Activated CD4-positive, alpha-beta T cell treated with anti-CD3 and anti-CD28 coated beads, Interleukin-2, amount 50 U/mL, for 16 hours (primary cell): Measurements from ENCODE around the gene SLC19A1.
"Not testable (repeated sequence)": the region's sequence is repeated elsewhere in the genome, so short reads cannot be mapped to it uniquely, and the experiment has no call there.

ENCODE experiments used
- DNase-seq: peaks from one replicate; pipeline ENCODE4 v3.0.0-alpha.2; 2020

The SLC19A1 gene

GRCh38 chr21:45531393-45532215 lies 10.6 kb downstream of the SLC19A1 start:
- no peak for DNase-seq

GRCh38 chr21:45531114-45531392 lies 11.2 kb downstream of the SLC19A1 start:
- not testable (repeated sequence) for DNase-seq

DNA sequence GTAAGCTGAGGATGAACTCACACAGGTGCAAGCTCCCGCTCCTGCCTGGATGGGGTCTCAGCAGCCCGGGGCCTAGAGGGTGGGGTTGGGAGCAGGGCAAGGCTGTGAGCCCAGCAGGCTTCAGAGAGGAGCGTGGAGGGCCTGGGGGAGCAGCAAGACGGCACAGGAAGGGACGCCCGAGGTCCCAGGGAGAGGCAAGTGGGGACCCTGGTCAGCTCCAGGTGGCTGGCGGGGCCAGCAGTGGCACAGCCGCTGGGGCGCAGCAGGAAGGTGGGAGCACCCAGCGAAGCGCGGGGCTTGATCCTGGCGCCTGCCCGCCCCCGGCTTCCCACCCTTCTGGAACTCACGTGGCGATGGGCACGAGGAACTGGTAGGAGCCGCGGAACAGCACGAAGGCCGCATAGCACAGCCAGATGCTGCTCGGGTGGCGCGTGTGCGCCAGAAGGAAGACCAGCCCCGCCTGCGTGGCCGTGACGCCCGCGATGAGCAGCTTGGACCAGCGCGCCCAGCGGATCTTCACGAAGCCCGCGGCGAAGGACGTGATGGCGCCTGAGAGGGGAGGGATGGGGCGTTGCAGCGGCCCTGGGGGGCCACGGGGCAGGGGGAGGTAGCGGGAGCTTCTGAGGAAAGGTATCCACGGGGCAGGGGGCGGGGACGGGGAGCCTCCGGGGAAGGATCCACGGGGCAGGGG lies 11.7 kb downstream of the SLC19A1 start:
- DNase-seq, result no peak

GRCh38 chr21:45529785-45530422 lies 12.3 kb downstream of the SLC19A1 start:
- DNase-seq, result no peak

DNA sequence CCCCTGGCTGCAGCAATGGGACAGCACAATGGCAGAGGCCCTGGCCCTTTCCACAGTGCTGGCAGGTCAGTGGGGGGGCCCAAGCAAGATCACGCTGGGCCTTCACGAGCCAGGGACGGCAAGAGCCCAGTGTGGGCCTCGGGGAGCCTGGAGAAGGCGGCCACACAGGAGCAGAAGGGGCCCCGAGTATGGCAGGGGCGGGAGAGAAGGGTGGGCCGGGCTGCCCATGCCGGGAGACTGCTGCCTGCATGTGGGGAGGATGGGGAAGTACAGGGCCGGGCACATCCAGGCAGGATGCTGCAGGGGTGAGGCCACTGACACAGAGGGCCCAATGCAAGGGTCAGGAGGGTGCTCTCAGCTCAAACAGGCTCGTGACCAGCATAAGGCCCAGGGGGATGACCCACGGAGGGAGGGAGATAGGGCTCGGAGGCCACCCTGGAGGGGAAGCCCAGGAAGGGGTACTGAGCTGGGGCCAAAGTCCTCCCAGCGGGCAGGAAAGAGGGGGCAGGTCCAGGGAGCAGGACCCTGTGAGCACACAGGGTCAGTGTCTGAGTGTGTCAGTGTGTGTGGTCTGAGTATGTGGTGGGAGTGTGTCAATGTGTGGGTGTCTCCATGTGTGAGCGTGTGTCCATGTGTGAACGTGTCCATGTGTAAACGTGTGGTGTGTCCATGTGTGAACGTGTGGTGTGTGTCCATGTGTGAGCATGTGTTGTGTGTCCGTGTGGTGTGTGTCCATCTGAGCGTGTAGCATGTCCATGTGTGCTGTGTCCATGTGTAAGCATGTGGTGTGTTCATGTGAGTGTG lies 13.1 kb downstream of the SLC19A1 start:
- DNase-seq, result no peak

GRCh38 chr21:45528028-45528705 lies 14.1 kb downstream of the SLC19A1 start:
- no peak for DNase-seq

DNA sequence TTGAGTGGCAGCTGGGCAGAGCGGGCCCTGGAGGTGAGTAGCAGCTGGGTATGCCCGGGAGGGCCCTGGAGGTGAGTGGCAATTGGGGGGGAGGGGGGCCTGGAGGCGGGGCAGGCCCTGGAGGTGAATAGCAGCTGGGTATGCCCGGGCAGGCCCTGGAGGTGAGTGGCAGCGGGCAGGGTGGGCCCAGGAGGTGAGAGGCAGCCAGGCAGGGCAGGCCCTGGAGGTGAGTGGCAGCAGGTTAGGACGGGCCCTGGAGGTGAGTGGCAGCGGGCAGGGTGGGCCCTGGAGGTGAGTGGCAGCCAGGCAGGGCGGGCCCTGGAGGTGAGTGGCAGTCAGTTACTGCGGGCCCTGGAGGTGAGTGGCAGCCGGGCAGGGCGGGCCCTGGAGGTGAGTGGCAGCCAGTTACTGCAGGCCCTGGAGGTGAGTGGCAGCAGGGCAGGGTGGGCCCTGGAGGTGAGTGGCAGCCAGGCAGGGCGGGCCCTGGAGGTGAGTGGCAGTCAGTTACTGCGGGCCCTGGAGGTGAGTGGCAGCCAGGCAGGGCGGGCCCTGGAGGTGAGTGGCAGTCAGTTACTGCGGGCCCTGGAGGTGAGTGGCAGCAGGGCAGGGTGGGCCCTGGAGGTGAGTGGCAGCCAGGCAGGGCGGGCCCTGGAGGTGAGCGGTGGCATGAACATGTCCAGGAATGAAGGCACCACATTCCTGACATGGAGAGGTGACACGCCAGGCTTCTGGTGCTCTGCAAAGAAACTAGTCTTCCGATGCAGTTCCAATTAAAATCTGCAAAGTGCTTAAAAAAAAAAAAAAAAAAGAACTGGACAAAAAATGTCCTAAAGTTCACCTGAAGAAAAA lies 14.9 kb downstream of the SLC19A1 start:
- DNase-seq, result not testable (repeated sequence)

DNA sequence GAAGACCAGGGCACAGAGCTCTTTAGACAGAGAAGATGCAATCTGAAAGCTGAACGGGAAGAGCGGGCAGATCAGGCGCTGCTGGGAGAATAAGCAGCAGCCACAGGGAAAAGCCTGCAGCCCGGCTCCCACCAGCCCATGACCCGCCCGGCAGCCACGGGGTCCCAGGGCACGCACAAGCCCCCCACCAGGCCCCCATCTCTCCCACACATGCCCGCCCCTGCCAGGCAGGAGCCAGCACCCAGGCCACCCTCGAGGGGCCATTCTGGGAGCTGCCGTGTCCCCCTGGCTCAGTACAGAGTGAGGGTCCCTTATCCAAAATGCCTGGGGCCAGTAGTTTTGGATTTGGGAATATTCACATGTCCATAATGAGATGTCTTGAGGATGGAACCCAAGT lies 16.3 kb downstream of the SLC19A1 start:
- no peak for DNase-seq

GRCh38 chr21:45525153-45525909 lies 16.9 kb downstream of the SLC19A1 start:
- no peak for DNase-seq

DNA sequence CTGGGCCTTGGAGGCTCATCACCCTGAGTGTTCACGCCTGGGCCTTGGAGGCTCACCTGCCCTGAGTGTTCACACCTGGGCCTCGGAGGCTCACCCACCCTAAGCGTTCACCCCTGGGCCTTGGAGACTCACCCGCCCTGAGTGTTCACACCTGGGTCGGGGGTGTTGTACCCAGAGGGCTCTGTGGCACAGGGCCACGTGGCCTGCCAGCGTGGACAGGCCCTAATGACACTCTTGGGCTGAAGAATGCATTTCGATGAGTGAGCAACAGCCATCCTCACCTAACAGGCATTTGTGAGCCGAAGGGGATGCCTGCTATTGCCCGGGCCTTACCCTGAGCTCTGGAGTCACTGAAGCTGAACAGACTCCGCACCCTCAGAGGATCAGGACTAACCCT lies 17.5 kb downstream of the SLC19A1 start:
- no peak for DNase-seq

DNA sequence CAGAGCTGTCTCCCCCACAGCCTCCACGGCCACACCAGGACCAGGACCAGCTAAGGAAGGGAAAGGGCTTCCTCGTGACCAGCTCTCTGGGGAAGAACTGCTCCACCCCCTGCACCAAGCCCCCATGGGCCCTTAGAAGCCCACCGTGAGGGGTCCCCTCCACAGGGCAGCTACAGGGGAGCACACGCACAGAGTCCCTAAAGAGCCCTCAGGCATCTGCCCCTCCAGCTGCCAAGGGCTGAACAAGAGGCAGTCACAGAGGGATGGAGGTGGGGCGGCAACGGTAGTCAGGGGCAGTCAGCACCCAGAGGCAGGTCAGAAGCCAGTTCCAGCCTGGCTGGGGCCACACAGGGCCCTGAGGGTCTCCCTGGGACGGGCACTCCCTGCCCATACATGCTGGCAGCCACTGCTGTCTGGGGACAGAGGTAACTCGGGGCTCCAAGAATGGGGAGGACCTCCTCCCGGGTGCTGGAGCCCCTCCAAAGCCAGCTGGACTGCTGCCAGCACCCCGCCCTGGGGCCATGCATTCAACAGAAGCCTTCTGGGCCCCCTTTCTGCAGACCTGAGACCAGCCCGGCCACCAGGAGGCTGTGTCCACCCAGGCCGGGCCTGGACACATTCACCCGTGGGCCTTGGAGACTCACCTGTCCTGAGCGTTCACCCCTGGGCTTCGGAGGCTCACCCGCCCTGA lies 18.7 kb downstream of the SLC19A1 start:
- DNase-seq, result no peak

DNA sequence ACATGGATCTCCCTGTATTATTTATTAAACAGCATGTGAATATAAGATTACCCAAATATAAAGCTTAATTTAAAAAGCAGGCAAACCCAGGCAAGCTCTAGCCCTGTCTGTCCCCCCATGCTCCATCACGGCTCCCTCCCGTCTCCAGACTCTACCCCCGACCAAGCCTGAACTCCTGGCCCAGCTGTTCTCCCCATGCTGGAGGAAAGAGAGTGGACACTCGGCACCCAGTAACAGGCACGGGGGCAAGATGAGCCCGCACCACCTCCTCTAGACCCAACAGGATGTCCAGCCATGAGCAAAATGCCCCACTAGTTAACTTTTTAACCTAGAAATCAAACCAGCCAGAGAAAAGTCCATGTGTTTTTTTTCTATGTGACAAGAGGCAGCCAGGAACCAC lies 19.3 kb downstream of the SLC19A1 start:
- no peak for DNase-seq

DNA sequence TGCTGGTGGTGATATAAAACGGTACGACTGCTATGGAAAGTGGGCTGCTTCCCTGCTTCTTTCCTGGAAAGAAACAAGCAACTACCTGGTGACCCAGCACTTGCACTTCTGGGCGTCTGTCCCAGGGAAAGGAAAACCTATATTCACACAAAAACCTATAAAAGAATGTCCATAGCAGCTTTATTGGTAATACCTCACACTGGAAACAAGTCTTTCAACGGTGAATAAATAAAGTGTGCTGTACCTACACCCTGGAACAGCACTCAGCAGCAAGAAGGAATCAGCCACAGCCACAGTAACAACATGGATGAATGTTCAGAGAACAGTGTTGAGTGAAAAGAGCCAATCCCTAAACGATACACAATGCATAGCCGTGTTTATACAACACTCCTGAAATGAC lies 19.9 kb downstream of the SLC19A1 start:
- no peak for DNase-seq

- DNase-seq, result no peak
Observed at GRCh38 chr21:45521241-45521640, 21.0 kb downstream of the SLC19A1 start.

GRCh38 chr21:45519182-45519581 lies 23.1 kb downstream of the SLC19A1 start:
- DNase-seq, result no peak

DNA sequence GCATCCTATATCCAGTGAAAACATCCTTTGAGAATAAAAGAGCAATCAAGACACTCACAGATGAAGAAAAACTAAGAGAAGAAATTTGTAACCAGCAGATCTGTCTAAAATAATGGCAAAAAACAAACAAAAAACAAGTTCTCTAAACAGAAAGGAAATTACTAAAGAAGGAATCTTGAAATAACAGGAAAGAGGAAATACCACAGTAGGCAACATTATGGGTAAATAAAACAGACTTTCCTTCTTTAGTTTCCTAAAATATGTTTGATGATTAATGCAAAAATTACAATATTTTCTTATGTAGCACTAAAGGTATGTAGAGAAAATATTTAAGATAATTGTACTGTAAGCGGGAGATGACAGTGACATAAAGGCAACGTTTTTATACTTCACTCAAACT lies 23.5 kb downstream of the SLC19A1 start:
- DNase-seq, result no peak

DNA sequence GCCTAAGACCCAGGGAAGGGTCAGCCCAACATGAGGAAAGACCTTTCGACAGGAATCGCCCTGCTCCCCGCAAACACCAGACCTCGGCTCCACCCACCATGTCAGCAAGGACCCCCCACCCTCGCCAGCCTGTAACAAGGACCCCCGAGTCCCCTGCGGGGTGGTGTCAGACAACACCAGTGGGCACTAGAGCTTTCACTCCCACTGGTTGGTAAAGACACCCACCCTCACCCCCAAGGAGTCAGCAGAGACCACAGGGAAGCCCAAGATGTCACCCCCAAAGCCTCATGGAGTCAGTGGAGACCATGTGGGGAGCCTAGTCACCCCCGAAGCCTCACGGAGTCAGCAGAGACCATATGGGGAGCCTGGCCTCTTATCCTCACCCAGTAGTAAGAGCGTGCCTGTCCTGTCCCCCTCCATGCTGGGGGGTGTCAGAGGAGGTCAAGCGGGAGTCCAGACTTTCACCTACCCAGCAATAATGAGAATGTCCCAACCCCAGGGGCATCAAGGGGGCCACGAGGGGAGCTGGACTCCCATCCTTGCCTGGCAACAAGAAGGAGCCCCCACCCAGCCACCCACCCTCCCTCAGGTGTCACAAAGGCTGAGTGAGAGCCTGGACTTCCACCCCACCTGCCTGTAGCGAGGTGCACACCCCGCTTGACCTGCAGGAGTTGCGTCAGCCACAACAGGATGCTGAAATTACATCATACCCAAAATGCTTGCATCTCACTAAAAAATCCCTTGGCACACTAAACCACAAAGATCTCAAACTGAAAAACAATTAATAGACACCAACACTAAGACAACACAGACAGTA lies 24.8 kb downstream of the SLC19A1 start:
- DNase-seq, result peak; percentile 84

DNA sequence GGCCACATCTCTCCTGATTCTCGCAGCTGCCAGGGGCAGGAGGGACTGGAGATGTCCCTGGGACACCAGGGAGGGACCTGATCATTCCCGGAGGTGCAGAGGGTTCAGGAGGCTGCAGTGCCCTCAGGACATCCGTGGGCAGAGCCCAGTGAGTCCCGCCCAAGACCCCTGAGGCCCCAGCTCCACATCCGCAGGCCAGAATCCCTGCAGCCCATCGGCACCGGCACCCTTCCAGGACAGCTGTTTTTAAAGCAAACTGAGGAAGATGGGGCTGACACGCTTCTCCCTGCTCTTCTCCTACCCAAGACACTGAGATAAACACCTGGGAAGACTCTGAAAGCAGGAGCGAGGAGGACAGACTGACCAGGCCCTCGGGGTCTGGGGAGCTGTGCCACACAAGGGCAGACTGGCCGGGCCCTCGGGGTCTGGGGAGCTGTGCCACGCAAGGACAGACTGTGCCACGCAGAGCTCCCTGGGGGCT lies 25.5 kb downstream of the SLC19A1 start:
- DNase-seq, result no peak

DNA sequence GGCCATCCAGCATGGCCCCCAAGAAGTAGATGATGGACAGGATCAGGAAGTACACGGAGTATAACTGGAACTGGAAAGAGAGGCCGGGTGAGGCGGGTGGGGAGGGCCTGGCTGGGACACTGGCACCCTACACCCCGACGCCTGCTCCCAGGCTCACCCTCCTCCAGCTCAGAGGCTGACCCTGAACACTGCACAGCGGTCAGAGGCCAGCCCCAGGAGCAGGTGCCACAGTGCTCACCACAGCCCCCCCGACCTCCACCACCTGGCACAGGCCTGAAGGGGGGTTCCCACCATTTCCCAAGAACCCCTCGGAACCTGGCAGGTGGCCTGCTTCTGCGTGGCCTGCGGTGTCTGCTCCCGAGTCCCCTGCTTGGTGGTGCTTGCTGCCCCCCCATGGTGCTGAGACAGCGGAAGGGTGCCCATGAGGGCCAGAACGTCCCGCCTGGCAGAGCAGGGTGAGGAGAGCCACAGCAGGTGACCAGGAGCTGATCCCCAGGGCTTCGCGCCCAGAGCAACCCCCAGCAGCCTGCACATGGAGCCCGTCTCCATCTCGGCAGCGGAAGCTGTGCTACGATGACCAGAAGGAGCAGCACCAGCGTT lies 26.1 kb downstream of the SLC19A1 start:
- no peak for DNase-seq
